Left colon (tissue), 2 donors: ENCODE measurements around the gene SSBP1. TPM values are rescaled to one million over a fixed set of nuclear protein-coding genes. Genes with fewer than 3 reads are reported as not detected.
A peak's percentile ranks its signal among the peaks of the same experiment; 100 is the strongest.

Experiments used
- ATAC-seq: fragments of 200-7000 bp; cut with Tn5 transposase; one replicate; pipeline ENCODE4 v1.9.1; 2020; ENCODE audit warnings: mild to moderate bottlenecking, moderate library complexity
- DNase-seq, 2 donors: peaks; one replicate each; pipeline ENCODE4 v3.0.0-alpha.2; 2020
- intact Hi-C, 2 donors: fragments of 100-400 bp; cut with DNase I in 1 of 2; cut with micrococcal nuclease in 1 of 2; formaldehyde crosslinking; loops; one replicate each; pipeline versions ENCODE4 v1.11.2 to v1.14.0; 2022; cut with DNase I, micrococcal nuclease
- total RNA-seq, 2 donors: library from RNA; stranded (reverse); fragmentation: NEBNext Ultra II Directional; extraction: Animal tissue kit (Norgen Biotek cat#: 25700); gene quantifications; one replicate each; pipeline ENCODE4 v1.2.1, GENCODE V29; 2021
- donor health status: DM: no; HTN: no; CAD: no.
- donor health status: DM: yes; HTN: yes; CAD: no.

Gene SSBP1
- total RNA-seq, 2 donors from 2014 or later = 65.4 to 79.5 TPM

DNA sequence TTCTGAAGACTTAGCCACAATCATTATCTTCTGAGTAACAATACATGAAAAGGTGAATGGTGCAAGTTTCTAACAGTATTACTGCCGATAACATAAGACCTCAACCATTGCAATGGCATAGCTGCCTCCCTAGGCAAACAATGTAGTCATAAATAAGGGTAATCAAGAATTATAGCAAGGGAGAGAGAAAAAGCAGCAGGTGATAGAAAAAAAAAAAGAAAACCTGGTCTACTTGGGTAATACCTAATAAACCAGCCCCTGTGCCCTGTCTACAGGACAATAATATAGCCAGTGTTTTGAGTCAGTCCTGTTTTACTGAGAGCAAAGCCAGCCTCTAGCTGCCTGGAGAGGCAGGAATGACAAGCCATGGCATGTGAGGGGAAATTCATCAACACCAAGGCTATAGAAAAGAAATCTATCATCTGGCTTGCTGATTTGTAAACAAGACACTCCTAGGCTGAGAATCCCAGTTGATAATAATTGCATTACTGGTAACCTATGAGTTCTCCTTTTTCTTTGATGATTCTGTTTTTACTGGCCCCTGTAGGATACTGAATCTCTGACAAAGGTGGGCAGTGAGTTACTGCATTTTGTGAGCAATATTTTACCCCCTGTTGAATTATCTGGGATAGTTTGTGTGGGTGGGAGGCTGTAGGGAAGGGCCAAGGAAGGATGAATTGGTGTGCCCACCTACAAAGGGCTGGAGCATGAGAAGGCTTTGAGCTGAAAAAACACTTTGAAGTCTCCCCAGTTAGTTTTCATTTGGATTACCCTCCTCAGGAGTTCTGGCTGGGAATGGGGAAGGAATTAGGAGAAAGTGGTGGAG is 31.7 kb upstream of the SSBP1 start:
- no peak for DNase-seq
- intact Hi-C loops = no loop called here
- ATAC-seq = peak; percentile 43

DNA sequence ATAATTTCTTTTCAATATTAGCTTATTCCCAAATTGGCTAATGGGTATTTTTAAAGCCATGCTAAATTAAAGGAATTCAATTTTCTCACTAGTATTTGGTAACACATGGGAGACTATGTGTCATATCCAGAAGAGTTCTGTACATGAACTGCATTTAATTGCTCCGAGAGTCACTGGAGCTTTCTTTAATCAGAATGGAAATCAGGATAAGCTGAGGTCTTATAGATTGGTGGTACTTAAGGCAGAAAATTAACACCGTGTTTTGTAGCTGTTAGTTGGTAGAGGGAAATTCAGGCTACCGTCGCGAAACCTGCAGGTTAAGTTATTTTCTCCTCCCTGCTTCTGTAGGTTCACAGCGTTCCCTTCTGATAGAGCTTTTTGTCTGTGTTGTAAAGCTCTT is 29.8 kb upstream of the SSBP1 start, which contains the start of gene WEE2:
TSS of gene WEE2 (plus strand) at position 3 of the 400 bp plus-strand sequence. CDS start 406 bp downstream, outside the sequence.
- no peak for DNase-seq
- intact Hi-C loops = no loop called here

DNA sequence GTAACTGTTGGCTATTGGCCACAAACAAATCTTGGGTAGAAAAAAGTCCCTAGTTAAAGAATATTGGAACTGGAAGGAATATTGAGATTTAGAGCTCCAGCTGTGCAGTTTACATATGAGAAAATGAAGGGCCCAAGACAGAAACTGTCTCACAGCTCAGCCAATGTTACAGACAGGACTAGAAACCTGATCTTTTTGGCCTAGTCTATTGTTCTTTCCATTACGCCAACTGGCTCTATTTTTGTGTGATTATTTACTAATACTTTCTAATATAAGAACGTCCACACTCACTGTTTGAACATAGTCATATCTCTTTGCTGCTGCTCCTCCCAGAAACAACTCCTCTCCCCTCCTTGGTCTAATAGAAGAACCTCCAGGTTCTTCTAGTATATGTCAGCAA is 28.8 kb upstream of the SSBP1 start:
- intact Hi-C loops = no loop called here
- no peak for DNase-seq
- no peak for ATAC-seq

More for the DNA sequence above, 29.8 kb upstream of the SSBP1 start, which contains the start of gene WEE2:
- ATAC-seq = no peak

DNA sequence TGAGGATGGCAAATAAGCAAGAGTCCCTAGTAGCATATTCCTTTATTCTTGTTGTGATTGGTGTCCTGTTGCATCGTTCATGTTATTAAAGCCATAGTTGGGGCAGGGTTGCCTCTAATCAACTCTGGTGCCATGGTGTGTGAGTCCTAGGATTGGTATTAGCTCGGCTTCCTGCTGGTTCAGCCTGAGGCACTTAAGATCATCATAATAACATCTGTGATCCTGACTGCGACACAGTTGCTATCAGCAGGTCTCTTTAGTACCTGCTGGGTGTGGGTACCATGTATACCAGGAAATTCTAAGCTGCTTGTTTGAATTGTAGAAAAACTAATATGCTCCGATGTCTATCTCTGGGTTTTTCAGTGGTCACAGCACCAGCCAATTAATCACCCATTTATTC is 28.4 kb upstream of the SSBP1 start:
- DNase-seq = no peak
- no peak for ATAC-seq
- intact Hi-C loops = no loop called here

DNA sequence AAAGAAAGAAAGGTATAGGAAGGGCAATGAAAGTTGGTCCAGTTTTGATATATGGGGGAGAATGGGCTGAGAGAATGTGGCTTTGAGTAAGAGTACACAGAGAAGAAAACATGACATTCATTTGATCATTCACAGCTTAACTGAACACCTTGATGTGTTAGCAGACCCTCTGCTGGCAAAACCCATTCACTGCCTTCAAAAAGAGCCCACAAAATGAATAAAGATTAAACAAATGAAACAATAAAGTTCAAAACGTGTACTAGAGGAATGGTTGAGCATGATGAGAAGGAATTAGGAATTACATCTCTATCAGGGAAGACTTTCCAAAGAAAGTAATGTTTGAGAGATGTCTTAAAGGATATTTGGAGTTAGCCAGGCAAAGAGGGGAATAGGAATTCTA is 27.9 kb upstream of the SSBP1 start:
- intact Hi-C loops = no loop called here
- DNase-seq (no peak), ATAC-seq (no peak)

DNA sequence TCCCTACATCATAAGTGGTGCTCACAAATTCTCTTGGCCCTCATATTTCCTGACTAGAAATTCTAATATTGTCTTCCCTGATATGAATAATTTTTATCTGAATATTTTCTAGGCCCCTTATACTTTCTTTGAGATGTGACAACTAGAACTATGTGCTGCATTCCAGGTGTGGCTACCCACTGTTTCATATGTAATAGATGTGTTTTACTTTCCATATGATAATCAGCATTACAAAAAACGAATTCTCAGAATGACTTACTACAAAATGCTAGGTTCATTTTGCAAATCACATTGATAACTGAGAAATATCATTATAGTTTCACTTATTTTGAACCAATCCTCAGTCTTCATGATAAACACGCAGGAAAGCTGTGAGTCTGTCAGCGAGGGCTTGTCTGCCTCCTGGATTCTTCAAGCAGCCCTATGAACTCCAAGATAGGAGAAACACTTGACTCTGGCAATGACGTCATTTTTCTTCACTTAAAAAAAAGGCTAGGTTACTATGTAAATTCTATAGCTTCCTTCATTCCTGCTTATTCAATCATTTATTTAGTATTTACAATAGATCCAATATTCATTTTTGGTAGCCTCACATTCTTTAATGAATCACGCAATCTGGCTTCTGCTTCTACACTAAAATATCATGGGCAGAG is 25.4 kb upstream of the SSBP1 start:
- DNase-seq (no peak), ATAC-seq (no peak)
- intact Hi-C loops = no loop called here

DNA sequence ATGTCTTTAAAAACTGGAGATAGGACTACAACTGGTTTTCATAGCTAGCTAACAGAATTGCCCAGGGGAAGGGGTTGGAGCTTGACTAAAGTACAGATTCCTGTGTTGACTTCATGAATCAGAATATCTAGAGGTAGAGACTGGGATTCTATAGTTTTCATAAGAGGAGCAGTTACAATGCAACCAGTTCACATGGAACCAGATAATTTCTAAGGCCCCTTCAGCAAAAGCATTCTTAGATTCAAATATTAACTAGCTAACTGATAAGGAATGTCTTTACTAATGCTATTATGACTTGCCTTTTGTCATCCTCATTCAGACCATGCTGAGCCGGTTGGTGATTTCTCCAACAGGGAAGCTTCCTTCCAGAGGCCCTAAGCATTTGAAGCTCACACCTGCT is 24.3 kb upstream of the SSBP1 start:
- intact Hi-C loops = no loop called here
- ATAC-seq (no peak), DNase-seq (no peak)

DNA sequence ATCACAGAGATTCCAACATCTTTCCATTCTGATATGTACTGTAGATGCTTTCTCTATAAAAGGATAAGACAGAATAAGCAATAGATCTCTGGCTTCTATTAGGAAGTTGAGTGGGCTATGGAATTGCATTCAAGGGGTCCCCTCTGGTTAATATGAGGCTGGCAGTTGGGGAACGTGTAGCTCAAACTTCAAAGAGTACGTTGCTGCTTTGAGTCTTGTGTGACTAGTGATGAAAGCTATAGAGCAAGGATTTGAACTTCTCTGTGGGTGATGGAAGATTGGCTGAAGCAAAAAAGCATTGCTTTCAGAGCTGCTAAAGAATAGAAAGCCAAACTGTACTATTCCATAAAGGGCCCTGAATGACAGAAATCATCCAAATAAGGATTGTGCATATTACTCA is 23.6 kb upstream of the SSBP1 start:
- no peak for DNase-seq
- no peak for ATAC-seq
- intact Hi-C loops = no loop called here

DNA sequence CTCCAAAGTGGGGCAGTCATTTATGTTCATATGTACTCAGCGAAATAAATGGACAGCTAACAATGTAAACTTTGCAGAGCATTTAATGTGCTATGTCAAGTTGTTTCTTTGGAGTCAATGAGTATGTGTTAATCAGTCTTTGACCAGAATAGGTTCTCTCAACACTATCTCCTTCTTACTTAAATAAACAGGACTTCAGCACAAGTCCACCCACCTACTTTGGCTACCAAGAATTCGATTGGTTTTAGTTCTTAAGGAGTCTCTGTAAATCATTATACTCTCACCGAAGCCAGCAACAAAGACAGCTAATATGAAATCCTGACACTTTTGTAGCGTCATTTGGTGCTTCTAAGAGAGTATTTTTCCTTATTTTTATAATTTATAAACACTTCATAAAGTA is 23.1 kb upstream of the SSBP1 start:
- no peak for ATAC-seq
- intact Hi-C loops = no loop called here
- DNase-seq = no peak

DNA sequence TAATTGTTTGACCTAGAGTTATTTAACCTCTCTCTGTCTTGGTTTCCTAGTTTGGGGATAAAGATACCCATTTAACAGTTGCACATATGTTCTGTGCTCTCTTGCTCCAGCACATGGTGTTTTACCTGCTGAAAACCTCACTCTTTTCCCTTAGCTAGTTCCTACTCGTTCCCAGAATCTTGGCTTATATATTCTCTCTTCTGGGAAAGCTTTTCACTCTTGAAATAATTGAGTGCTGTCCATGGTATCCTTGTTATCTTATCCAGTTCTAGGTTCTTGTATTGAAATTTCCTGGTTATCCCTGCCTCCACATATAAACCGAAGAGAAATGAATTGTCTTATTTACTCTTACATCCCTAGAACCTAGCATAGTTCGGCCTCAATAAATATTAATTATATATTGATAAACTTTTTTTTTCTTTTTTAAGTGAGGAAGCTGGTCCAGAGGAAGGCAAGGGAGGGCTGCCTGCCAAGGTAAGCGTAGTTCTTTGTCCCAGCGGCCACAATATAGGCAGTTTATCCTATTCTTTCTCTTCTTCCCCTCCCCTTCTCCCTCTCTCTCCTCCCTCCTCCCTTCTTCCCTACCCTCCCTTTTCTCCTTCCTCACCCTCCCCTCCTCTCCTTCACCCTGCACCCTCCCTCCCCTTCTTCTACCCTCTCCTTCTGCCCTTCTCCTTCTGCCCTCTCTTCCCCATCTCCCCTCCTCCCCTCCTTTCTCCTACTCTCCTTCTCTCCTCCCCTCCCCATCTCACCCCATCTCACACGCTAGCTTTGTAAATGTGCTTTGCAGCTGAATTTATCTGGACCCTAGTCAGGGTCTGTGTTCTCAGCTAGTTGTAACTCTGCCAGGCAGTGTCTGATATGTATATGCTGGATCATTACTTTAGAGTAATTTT is 22.1 kb upstream of the SSBP1 start:
- ATAC-seq (no peak), DNase-seq (no peak)
- intact Hi-C loops = no loop called here

DNA sequence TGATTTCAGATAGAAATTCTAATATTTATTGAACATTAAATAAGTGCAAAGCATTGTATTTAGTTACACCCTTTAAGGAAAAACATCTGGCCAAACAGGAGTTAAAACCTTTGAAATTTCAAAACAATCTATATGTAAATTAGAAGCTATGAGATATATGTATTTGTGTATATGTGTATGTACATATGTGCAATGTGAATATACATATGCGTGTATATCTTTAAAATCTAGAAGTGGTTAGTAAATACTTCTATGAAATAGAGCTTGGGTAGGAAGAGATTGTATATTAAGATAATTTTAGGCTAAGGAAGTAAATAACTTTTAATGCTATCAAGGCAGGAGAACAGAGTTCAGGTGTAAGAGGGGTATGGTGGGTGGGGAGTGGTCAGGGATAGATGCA is 20.7 kb upstream of the SSBP1 start:
- intact Hi-C loops = no loop called here

DNA sequence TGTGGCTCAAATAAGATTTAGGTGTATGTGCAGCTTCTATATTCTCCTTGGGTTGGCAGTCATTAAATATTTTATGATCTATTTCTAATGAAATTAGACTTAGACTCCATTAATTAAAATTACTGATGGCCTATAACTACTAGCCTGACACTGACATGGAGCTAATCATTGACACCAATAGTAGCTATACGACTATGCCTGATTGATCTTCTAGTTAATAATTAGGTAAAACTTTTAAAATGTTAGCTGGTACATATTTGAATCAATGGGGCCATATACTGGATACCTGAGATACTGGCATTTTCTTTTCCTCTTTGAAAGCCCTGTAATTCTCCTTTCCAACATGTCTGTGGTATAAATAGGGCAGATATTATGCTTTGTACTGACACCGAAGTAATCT is 15.6 kb upstream of the SSBP1 start:
- DNase-seq = no peak
- intact Hi-C loops = no loop called here
- ATAC-seq = no peak

More for the DNA sequence above, 20.7 kb upstream of the SSBP1 start:
- ATAC-seq (no peak), DNase-seq (no peak)

DNA sequence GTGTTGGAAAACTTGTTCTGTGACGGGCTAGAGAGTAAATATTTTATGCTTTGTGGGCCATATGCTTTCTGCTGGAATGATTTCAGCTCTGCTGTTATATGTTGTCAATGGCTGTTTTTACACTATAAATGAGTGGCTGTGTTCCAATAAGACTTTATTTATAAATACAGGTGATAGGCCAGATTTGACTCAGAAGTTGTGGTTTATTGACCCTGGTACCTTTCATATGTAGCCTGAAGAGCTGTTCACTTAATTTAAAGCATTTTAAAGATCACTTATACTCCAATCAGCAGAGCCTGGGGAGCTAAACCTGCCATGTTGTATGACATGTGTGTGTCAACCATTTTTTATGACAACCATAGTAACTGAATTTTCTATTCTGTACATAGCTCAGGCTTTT is 9.1 kb upstream of the SSBP1 start:
- DNase-seq (no peak), ATAC-seq (no peak)
- intact Hi-C loops = no loop called here

DNA sequence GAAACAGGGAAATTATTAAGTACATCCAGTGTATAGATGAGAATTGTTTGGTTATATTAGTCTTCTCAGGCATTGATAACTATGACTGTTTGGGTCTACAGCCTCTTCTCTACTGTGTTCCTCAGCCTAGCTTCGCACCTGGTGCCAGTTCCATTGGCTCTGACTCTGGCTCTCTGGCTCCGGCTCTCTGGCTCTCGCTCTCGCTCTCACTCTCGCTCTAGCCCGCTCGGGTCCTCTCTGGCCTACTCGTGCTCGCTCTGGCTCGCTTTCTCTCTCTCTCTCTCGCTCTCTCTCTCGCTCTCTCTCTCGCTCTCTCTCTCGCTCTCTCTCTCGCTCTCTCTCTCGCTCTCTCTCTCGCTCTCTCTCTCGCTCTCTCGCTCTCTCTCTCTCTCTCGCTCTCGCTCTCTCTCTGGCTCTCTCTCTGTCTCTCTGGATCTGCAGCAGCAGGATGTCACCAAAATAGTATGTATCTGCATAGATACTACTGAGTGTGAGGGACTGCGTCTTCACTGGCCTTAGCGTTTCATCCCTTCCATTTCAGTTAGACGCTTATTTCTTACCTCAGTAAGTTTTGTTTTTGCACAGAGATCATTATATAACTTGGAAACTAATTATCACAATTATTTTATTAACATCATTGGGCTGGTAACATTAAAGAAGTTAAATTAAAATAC is 6.5 kb upstream of the SSBP1 start:
- DNase-seq (no peak), ATAC-seq (no peak)
- intact Hi-C loops = loop anchor here in 1 of 2 donors (10.0 kb wide), 1 partner anchor 77 kb away; no protein-coding TSS in a partner anchor

DNA sequence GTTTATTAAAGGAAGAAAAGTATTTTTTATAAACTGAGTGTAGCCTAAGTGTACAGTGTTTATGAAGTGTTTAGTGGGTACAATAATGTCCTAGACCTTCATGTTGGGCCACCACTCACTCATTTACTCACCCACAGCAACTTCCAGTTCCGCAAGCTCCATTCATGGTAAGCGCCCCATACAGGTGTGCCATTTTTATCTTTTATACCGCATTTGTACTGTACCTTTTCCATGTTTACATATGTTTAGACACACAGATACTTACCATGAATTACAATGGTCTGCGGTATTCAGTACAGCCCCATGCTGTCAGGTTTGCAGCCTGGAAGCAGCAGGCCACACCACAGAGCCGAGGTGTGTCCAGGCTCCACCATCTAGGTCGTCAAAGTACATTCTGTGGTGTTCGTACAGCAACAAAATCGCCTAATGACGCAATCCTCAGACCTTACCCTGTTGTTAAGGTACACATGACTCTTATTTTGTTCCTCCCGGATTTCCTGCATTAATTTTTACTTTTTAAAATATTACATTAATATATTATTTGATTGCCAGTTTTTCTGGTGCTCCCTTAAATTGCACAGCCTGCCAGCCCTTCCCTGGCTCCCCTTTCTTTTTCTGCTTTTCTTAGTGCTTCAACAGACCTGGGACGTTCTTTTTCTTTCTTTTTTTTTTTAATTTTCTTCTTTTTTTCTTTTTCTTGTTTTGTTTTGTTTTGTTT is 881 bp upstream of the SSBP1 start:
- intact Hi-C loops = loop anchor here in 1 of 2 donors (10.0 kb wide), 1 partner anchor 82 kb away; no protein-coding TSS in a partner anchor
- peak; percentile 59 for ATAC-seq

DNA sequence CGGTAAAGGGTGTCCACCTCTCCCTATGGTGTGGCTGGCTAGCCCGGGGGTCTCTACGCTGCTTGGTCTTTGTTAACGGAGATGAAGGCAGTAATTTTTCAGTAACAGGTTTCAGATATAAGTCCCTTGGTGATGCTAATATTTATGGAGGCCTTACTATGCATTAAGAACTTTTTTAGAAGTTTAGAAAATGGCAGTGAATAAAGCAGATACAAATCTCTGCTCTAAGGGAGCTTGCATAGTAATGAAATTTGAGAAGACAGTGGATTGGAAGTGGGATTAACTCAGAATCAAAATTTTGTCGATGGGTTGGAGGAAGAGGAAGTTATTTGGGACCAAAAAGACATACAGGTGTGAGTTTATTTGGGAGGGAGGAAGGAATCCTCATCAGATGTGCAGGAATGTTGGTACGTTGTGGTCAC is 445 bp downstream of the SSBP1 start:
- no peak for ATAC-seq
- intact Hi-C loops = loop anchor here in 1 of 2 donors (10.0 kb wide), 1 partner anchor 84 kb away; no protein-coding TSS in a partner anchor
- DNase-seq = no peak

More for the DNA sequence above, 881 bp upstream of the SSBP1 start:
- peak; percentile 26 to 34 for DNase-seq

DNA sequence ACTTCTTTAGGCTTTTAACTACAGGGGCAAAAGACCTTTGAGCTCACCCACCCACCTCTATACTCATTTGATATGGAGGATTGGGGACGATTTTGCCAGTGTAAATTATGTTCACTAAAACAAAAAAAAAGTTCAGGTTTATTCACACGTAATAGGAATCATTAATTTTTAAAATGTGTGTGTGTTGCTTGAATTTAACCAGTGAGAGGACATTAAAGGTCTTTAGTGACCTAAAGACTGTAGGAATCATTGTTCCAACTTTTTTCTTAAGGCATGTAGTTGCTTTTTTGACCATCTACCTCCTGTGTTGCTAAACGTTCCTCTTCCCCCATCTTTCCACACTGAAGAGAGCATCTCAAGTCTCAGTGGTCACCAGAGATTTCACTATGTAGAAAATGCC is 1.1 kb downstream of the SSBP1 start:
- intact Hi-C loops = loop anchor here in 1 of 2 donors (10.0 kb wide), 1 partner anchor 84 kb away; no protein-coding TSS in a partner anchor
- no peak for DNase-seq

DNA sequence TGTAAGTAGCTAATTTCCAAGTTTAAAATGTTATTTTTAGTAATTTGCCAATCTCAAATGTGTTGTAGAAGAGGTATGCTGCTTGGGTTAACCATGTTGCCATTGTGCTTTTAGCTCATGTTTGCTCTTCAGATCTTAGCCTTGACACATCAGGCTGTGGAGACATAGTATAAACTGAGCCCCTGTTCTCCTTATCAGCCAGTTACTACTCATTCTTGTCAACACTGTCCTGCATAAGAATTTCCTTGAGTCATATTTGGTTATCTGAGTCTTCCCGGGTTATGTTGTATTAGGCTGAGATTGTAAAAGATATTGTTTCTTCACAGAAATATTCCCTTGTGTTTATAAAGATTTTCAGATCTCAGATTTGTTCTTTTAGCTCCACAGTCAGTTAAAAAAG is 4.1 kb downstream of the SSBP1 start:
- DNase-seq (no peak), ATAC-seq (no peak)
- intact Hi-C loops = no loop called here

More for the DNA sequence above, 1.1 kb downstream of the SSBP1 start:
- no peak for ATAC-seq
